ENCODE results near the gene PDLIM5.

PDLIM5 gene

DNA sequence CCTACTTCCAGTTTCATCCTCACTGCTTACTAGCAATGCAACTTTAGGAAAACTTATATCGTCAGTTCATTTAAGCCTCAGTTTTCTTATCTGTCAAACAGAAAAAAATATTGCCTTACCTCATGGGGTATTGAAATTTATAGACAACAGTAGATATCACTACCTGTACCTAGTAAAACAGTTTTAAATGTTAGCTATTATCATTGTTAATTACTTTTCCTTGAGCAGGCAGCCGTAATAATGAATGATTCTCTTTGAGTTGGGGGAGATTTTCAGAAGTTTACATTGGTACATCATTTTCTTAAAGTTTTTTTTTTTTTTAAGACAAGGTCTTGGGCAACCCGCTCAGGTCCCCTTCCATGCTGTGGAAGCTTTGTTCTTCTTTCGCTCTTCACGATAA, 234.3 kb downstream of the PDLIM5 start:
- no peaks in the 10 kb centered on the region for H4K20me1 ChIP-seq (ENCODE audit: insufficient read depth, low read length, poor library complexity, severe bottlenecking)
- H3K4me3 ChIP-seq (ENCODE audit: low read length, poor library complexity, severe bottlenecking): no peak overlapping the region
- no peaks in the 10 kb centered on the region for H3K9me3 ChIP-seq (ENCODE audit: insufficient read depth, low read depth, low read length)
- no peaks in the 10 kb centered on the region for H3K79me2 ChIP-seq (ENCODE audit: insufficient read depth, low read length)
- H3K4me1 ChIP-seq (ENCODE audit: insufficient read depth, low read length, poor library complexity, severe bottlenecking): no peaks in the 10 kb centered on the region
- no peaks in the 10 kb centered on the region for H3F3A ChIP-seq (ENCODE audit: low read depth)
- TF ChIP-seq, protein P1, sequence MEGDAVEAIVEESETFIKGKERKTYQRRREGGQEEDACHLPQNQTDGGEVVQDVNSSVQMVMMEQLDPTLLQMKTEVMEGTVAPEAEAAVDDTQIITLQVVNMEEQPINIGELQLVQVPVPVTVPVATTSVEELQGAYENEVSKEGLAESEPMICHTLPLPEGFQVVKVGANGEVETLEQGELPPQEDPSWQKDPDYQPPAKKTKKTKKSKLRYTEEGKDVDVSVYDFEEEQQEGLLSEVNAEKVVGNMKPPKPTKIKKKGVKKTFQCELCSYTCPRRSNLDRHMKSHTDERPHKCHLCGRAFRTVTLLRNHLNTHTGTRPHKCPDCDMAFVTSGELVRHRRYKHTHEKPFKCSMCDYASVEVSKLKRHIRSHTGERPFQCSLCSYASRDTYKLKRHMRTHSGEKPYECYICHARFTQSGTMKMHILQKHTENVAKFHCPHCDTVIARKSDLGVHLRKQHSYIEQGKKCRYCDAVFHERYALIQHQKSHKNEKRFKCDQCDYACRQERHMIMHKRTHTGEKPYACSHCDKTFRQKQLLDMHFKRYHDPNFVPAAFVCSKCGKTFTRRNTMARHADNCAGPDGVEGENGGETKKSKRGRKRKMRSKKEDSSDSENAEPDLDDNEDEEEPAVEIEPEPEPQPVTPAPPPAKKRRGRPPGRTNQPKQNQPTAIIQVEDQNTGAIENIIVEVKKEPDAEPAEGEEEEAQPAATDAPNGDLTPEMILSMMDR (conservative IDR thresholded peaks at IDR 0.05; ENCODE audit: low read length): no peak
- no peak for TF ChIP-seq EZH2phosphoT487 (IDR thresholded peaks at IDR 0.05; ENCODE audit: borderline replicate concordance)
- H3K4me2 ChIP-seq (ENCODE audit: low read depth, low read length, poor library complexity, severe bottlenecking): no peak overlapping the region
- no peak overlapping the region for H2AFZ ChIP-seq (ENCODE audit: low read length)
- no peaks in the 10 kb centered on the region for H3K9me2 ChIP-seq (replicated peaks; ENCODE audit: low read depth, low read length)
- no peaks in the 10 kb centered on the region for H3K36me3 ChIP-seq (ENCODE audit: insufficient read depth, low read length)
- no peaks in the 10 kb centered on the region for H3K27me3 ChIP-seq (ENCODE audit: insufficient read depth, low read length, poor library complexity, severe bottlenecking)
- H3K9ac ChIP-seq (ENCODE audit: low read depth, low read length, poor library complexity, severe bottlenecking): no peak overlapping the region

DNA sequence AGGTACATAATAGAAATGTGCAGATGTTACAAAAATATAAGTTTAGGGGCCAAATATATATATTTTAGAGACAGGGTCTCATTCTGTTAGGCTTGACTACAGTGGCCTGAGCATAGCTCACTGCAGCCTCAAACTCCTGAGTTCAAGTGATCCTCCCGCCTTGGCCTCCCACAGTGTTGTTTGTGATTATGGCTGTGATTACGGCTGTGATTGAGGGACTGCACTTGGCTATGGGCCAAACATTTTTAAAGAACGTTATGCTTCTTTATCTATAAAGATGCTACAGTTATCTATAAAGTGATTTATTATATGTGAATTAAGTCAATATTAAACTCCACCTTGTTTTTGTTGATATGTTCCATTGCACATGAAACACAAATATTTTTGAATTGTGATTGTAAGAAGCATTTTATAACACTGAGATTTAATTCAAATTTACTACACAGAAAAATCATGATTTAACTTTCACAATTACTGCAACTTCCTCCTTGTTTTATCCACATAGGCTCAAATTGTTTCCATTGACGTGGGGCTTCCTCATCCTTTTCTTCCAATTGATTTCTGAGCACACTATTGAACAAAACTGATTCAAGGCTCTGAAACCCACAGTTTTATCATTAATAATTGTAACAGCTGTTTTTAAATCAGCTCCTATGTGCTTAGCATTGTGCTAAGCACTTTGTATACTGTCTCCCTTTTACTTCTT, 237.6 kb downstream of the PDLIM5 start:
- Histone ChIP-seq H3K27me3 (ENCODE audit: insufficient read depth, low read length, poor library complexity, severe bottlenecking) (no peaks in the 10 kb centered on the region), H3K4me3 (ENCODE audit: low read length, poor library complexity, severe bottlenecking) (no peak overlapping the region), H3K4me2 (ENCODE audit: low read depth, low read length, poor library complexity, severe bottlenecking) (no peak overlapping the region), H3K9me3 (ENCODE audit: insufficient read depth, low read depth, low read length) (no peaks in the 10 kb centered on the region), H2AFZ (ENCODE audit: low read length) (no peak overlapping the region), H3K9me2 (replicated peaks; ENCODE audit: low read depth, low read length) (no peaks in the 10 kb centered on the region), H3K79me2 (ENCODE audit: insufficient read depth, low read length) (no peaks in the 10 kb centered on the region), H4K20me1 (ENCODE audit: insufficient read depth, low read length, poor library complexity, severe bottlenecking) (no peaks in the 10 kb centered on the region), H3F3A (ENCODE audit: low read depth) (no peaks in the 10 kb centered on the region), H3K4me1 (ENCODE audit: insufficient read depth, low read length, poor library complexity, severe bottlenecking) (no peaks in the 10 kb centered on the region), H3K36me3 (ENCODE audit: insufficient read depth, low read length) (no peaks in the 10 kb centered on the region), H3K9ac (ENCODE audit: low read depth, low read length, poor library complexity, severe bottlenecking) (no peak overlapping the region)
- TF ChIP-seq EZH2phosphoT487 (IDR thresholded peaks at IDR 0.05; ENCODE audit: borderline replicate concordance): no peak
- TF ChIP-seq, protein P1 (conservative IDR thresholded peaks at IDR 0.05; ENCODE audit: low read length): no peak

DNA sequence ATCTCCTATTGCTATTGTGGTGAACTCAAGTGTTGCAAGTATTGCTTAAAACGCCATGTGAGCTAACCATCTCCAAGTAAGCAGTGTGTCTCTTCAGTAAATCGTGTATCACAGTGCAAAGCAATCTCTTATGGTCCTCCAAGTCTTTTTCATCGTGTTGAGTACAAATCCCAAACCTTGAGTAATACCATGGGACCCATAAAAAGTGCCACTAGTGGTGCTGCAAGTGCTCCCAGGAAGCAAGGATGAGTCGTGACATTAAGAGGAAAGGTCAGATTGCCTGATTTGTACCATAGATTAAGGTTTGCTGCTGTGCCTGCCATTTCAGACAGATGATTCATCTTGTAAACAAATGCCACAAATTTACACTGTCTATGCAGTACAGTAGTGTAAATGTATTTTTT, 239.1 kb downstream of the PDLIM5 start:
- Histone ChIP-seq H3K9me3 (ENCODE audit: insufficient read depth, low read depth, low read length) (no peaks in the 10 kb centered on the region), H3K4me2 (ENCODE audit: low read depth, low read length, poor library complexity, severe bottlenecking) (no peak overlapping the region), H3K79me2 (ENCODE audit: insufficient read depth, low read length) (no peaks in the 10 kb centered on the region), H2AFZ (ENCODE audit: low read length) (no peak overlapping the region), H3K27me3 (ENCODE audit: insufficient read depth, low read length, poor library complexity, severe bottlenecking) (no peaks in the 10 kb centered on the region), H3F3A (ENCODE audit: low read depth) (no peaks in the 10 kb centered on the region), H3K9me2 (replicated peaks; ENCODE audit: low read depth, low read length) (no peaks in the 10 kb centered on the region), H3K4me1 (ENCODE audit: insufficient read depth, low read length, poor library complexity, severe bottlenecking) (no peaks in the 10 kb centered on the region), H3K9ac (ENCODE audit: low read depth, low read length, poor library complexity, severe bottlenecking) (no peak overlapping the region), H3K4me3 (ENCODE audit: low read length, poor library complexity, severe bottlenecking) (no peak overlapping the region), H4K20me1 (ENCODE audit: insufficient read depth, low read length, poor library complexity, severe bottlenecking) (no peaks in the 10 kb centered on the region), H3K36me3 (ENCODE audit: insufficient read depth, low read length) (no peaks in the 10 kb centered on the region)
- TF ChIP-seq, protein P1 (conservative IDR thresholded peaks at IDR 0.05; ENCODE audit: low read length): no peak
- no peak for TF ChIP-seq EZH2phosphoT487 (IDR thresholded peaks at IDR 0.05; ENCODE audit: borderline replicate concordance)
